ENCODE measurements around the gene VEPH1. TPM values are rescaled to one million over a fixed set of nuclear protein-coding genes. Genes with fewer than 3 reads are reported as not detected.
A peak's percentile ranks its signal among the peaks of the same experiment; 100 is the strongest.

VEPH1 gene
- total RNA-seq, 1 donor from 2014 or later: 0.16 TPM

- H3K4me1 ChIP-seq: peaks cover under 1% of the 10 kb centered on the region
- peaks cover 8% of the 10 kb centered on the region for H3K27me3 ChIP-seq (ENCODE audit: low read depth)
- no peaks in the 10 kb centered on the region for H3K36me3 ChIP-seq
- intact Hi-C loops (cut with micrococcal nuclease): loop anchor here (5.0 kb wide), 1 partner anchor 292 kb away; no protein-coding TSS in a partner anchor
- no peak for DNase-seq
- no peaks in the 10 kb centered on the region for H3K9me3 ChIP-seq (replicated peaks)
- peak; percentile 77 for TF ChIP-seq CTCF (IDR thresholded peaks at IDR 0.05; ENCODE audit: borderline replicate concordance)
- H3K4me3 ChIP-seq: no peak overlapping the region
- H3K27ac ChIP-seq (replicated peaks): no peak overlapping the region
Observed at GRCh38 chr3:157493627-157494550, 9.3 kb downstream of the VEPH1 start.

- H3K4me1 ChIP-seq: no peaks in the 10 kb centered on the region
- H3K4me3 ChIP-seq: no peak overlapping the region
- TF ChIP-seq CTCF (IDR thresholded peaks at IDR 0.05; ENCODE audit: borderline replicate concordance): no peak
- H3K9me3 ChIP-seq (replicated peaks): no peaks in the 10 kb centered on the region
- DNase-seq: no peak
- H3K27ac ChIP-seq (replicated peaks): no peak overlapping the region
- intact Hi-C loops (cut with micrococcal nuclease): loop anchor here (5.0 kb wide), 1 partner anchor 289 kb away; no protein-coding TSS in a partner anchor
- H3K36me3 ChIP-seq: no peaks in the 10 kb centered on the region
- H3K27me3 ChIP-seq (ENCODE audit: low read depth): peaks cover 1% of the 10 kb centered on the region
Observed at GRCh38 chr3:157491136-157491535, 12.1 kb downstream of the VEPH1 start.

GRCh38 chr3:157488144-157488543 is 15.1 kb downstream of the VEPH1 start:
- H3K4me3 ChIP-seq: no peak overlapping the region
- TF ChIP-seq CTCF (IDR thresholded peaks at IDR 0.05; ENCODE audit: borderline replicate concordance): no peak
- H3K4me1 ChIP-seq: no peaks in the 10 kb centered on the region
- H3K27ac ChIP-seq (replicated peaks): no peak overlapping the region
- intact Hi-C loops (cut with micrococcal nuclease): loop anchor here (5.0 kb wide), 1 partner anchor 271 kb away; no protein-coding TSS in a partner anchor
- no peak for DNase-seq
- H3K9me3 ChIP-seq (replicated peaks): no peaks in the 10 kb centered on the region
- H3K27me3 ChIP-seq (ENCODE audit: low read depth): no peaks in the 10 kb centered on the region
- no peaks in the 10 kb centered on the region for H3K36me3 ChIP-seq

GRCh38 chr3:157487339-157487738 is 15.9 kb downstream of the VEPH1 start:
- DNase-seq: no peak
- intact Hi-C loops (cut with micrococcal nuclease): loop anchor here (5.0 kb wide), 1 partner anchor 270 kb away; no protein-coding TSS in a partner anchor
- H3K9me3 ChIP-seq (replicated peaks): no peaks in the 10 kb centered on the region
- no peaks in the 10 kb centered on the region for H3K36me3 ChIP-seq
- no peaks in the 10 kb centered on the region for H3K4me1 ChIP-seq
- H3K27ac ChIP-seq (replicated peaks): no peak overlapping the region
- TF ChIP-seq CTCF (IDR thresholded peaks at IDR 0.05; ENCODE audit: borderline replicate concordance): no peak
- no peaks in the 10 kb centered on the region for H3K27me3 ChIP-seq (ENCODE audit: low read depth)
- no peak overlapping the region for H3K4me3 ChIP-seq

- H3K36me3 ChIP-seq: no peaks in the 10 kb centered on the region
- peaks cover 10% of the 10 kb centered on the region for H3K9me3 ChIP-seq (replicated peaks)
- no peaks in the 10 kb centered on the region for H3K27me3 ChIP-seq (ENCODE audit: low read depth)
- no peak for TF ChIP-seq CTCF (IDR thresholded peaks at IDR 0.05; ENCODE audit: borderline replicate concordance)
- no peak overlapping the region for H3K27ac ChIP-seq (replicated peaks)
- no peak for DNase-seq
- no peak overlapping the region for H3K4me3 ChIP-seq
- intact Hi-C loops (cut with micrococcal nuclease): no loop called here
- H3K4me1 ChIP-seq: no peaks in the 10 kb centered on the region
Observed at GRCh38 chr3:157479464-157480243, 23.6 kb downstream of the VEPH1 start.
